HG03378 (cell line): ENCODE measurements around the gene TRPM2.

Experiments used
- ATAC-seq: cut with Tn5 transposase; IDR thresholded peaks from one replicate; pipeline ENCODE4 v1.9.1; 2021; ENCODE audit warnings: mild to moderate bottlenecking, moderate library complexity; ENCODE audit not compliant: unreplicated experiment

TRPM2 gene

DNA sequence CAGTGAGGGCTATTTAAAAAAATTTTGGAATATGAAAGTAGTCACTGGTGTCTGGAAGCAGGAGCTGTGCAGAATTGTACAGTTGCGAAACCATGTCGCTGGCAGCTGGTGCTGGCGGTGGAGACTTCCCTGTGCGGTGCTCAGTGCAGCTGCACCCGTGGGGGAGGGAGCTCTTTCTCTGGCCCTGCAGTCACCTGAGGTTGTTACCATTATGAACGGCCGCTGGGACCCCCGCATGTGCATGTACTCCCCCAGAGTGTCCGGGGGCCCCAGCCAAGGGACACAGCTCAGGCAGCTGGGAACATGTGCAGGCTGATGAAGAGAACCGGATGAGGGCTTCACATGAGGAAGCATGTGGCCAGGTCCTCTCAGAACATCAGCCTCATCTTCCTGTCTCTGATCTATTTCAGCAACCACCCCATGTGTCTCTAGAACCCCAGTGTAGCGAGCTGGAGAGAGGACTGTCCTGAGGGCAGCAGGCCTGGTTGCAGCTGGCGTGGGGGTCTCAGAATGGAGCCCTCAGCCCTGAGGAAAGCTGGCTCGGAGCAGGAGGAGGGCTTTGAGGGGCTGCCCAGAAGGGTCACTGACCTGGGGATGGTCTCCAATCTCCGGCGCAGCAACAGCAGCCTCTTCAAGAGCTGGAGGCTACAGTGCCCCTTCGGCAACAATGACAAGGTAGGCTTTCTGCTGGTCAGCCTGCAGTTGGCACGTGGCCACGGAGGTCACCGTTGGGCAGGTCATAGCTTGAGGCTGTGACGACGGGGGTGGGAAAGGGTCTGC lies at the start of gene TRPM2:
TSS of gene TRPM2 (plus strand) at position 431 of the 780 bp plus-strand sequence. CDS start at position 511, 80 bp downstream.
- no peak for ATAC-seq

DNA sequence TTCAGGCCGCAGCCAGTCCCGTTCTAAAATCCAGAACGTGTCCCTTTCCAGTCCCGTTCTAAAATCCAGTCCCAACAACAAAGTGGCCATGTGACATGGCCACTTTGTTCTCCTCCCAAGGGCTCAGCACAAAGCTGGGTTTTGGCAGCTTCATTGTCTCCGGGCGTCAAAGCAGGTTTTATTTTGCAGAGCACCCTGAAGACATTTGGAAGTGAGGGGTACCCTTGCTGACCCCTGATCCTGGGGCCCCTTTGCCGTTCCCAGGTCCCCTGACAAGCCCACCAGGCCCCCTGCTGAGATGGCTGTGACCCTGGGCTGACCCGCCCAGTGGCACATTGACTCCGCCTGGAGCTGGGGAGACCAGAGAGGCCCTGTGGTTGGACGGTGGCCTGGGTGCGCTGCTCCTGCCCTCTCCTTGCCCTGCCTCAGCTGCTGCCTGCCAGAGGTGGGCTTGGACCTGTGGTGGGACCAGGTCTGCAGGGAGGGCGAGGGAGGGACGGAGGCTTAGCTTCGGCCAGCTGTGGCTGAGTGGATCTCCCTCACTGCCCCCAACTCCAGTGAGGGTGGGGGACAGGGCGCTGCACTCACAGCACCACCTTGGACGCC lies 49.3 kb upstream of the TRPM2 start:
- no peak for ATAC-seq

DNA sequence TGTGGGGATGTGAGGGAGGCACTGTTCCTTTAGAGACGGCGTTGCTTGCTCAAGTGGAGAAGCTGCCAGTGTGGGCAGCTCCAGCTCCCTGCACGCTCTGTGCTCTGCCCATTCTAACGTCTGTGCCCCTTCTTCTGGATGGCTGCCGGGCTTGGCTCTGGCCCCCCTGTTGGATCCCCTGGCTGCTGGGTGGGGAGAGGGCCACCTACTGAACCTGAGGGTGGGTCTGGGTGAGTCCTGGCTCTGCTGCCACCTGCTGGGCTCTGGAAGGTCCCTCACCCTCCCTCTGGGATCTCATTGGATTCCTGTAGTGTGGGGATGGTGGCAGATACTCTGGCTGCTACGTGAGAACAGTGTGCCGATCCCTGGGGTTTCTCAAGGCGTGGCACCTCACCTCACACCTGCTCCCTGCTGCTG lies 48.5 kb upstream of the TRPM2 start:
- no peak for ATAC-seq

DNA sequence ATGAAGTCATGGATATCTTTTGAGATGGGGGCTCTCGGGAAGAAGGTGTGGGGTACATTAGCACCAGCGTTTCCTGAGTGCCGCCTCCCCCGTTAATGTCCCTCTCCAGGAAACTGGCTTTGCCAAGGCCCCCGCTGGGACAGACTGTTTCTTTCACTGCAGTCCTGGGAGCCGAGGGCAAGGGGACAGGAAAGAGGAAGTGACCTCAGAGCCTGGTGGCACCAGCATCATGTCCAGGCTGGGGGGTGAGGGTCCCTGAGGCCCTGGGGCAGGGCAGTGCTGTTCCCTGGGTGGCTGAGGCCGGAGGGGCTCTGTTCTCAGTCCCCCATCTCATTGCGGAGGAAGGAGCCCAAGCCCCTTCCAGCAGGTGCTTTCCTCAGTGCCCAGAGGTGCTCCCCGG lies 47.7 kb upstream of the TRPM2 start:
- ATAC-seq = no peak

DNA sequence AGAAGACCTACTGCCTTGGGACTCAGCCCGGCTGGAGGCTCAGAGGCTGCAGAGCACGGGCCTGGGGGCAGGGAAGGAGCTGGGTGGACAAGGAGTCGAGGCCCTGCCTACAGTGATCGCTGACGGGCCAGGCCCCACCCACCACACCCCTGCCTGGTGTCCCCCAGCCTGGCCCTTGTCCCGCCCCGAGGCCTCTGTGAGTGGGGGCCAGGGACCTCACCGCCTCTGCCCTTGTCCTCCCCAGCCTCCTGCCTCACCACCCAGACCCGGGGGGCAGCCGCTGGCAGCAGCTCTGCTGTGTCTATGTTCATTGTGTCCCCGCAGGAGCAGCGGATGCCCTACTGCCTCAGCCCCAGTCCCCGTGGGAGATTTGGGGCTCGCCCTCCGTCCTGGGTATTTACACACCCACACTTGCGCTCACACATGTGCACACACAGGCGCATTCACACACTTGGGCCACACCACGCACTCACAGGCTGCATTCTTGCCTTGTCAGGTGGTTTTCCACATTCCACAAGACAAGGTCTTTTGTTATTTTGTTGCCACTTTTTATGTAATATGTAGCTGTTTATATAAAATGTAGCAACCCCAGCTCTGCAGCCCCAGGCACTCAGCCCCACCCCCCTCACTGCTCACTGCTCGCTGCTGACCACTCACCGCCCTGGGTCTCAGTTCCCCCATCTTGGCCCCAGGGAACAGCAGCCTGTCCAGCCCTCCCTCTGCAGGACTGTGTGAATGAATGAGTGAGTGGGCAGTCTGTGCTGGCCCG lies 46.3 kb upstream of the TRPM2 start:
- ATAC-seq = no peak

DNA sequence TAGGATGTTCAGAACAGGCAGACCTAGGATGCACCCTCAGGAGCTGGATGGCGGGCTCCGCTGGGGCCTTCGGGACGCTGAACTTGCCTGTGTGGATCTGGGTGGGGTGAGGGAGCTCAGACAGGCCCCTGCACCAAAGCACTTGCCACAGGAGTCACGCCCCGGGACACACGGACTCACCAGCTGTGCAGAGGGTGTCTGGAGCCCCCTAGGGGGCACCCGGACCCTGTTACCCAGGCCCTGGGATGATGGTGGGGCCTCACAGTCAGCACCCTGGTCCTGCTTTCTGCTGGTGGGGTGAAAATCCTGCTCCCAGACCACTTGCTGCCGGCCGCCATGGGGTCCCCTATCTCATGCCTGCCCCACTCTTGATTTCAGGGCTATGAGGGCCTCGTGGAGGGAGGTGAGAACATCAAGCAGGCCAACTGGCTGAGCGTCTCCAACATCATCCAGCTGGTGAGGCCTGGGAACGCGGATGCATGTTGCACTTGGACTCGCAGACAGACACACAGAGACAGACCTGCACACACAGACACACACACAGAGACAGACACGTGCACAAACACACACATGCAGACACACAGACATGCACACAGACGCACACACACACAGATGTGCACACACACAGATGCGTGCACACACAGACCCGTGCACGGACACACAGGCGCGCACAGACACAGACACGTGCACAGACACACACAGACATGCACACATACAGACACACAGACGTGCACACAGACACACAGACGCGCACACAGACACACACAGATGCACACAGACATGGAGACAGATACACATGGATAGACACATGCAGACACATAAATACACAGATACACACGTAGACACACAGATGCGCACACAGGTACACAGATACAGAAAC lies 42.6 kb upstream of the TRPM2 start:
- no peak for ATAC-seq

DNA sequence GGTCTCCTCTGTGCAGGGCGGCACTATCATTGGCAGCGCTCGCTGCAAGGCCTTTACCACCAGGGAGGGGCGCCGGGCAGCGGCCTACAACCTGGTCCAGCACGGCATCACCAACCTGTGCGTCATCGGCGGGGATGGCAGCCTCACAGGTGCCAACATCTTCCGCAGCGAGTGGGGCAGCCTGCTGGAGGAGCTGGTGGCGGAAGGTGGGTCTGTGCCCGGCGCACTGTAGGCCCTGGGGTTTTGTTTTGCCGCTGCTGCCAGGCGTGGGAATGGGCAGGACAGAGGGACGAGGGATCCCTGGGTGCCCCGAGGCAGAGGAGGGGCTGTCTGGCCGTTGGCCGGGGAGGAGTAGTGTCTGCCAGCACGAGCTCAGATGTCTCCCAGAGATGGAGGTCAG lies 41.3 kb upstream of the TRPM2 start:
- no peak for ATAC-seq

DNA sequence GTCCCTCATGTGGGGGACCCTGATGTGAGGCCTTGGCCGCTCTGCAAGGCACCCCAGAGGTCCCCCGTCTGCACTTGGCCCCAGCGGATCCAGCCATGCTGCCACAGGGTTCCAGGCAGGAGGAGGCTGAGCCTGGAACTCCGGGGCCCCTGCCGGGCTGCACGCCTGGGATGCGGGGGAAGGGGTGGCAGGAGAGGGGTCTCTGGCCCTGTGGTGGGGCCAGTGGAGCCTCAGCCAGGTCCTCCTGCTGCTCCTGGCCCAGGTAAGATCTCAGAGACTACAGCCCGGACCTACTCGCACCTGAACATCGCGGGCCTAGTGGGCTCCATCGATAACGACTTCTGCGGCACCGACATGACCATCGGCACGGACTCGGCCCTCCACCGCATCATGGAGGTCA lies 40.7 kb upstream of the TRPM2 start:
- ATAC-seq = no peak

DNA sequence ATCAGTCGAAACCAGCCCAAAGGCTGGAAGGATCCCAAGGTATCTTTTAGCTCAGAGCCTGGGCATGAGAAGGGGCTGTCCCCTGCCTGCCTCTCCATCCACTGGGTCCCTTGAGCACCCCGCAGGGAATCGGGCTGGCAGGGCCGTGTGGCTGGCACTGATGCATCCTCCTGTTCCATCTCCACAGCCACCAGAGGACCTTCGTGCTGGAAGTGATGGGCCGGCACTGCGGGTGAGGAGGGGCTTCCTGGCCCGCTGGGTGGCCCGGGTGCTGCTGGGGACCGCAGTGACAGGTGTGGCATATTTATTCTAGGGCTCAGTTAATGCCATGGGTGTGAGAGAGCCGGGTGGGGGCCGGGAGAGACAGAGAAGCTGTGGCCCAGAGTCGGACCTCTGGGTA lies 40.0 kb upstream of the TRPM2 start:
- no peak for ATAC-seq

DNA sequence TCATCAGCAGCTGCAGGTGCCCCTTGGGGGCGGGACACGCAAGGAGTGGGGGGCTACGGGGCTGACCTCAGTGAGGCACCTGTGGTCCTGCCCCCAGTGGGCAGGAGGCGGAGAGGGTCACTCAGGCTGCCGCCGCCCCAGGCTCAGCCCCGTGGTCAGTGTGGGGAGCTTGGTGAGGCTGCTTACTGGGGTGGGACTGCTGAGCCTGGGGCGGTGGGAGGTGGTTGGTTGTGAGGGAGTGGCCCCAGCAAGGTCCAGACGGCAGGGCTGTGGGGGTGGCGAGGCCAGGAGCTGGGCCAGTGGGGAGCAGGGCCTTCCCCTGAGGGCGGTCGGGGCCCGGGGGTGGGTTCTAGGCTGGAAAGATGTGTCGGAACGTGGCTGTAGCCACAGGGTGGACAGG lies 39.3 kb upstream of the TRPM2 start:
- no peak for ATAC-seq

DNA sequence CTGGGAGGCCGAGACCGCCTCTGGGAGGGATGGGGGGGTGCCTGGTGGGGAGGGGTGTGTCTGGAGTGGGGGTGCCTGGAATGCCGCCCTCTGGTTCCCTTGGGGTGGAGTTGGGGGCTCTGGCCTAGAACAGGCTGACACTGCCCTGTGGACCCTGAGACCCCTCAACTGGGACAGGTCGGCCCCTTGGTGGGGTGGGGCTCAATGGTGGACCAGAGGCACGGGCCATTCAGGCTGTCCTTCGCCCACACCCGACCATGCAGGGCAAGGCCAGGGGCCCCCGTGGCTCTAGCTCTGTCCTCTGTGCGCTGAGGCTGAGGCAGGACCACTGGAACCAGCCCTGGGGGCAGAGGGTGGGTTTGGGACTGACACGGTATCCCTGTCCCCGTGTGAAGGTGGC lies 38.9 kb upstream of the TRPM2 start:
- ATAC-seq = no peak

DNA sequence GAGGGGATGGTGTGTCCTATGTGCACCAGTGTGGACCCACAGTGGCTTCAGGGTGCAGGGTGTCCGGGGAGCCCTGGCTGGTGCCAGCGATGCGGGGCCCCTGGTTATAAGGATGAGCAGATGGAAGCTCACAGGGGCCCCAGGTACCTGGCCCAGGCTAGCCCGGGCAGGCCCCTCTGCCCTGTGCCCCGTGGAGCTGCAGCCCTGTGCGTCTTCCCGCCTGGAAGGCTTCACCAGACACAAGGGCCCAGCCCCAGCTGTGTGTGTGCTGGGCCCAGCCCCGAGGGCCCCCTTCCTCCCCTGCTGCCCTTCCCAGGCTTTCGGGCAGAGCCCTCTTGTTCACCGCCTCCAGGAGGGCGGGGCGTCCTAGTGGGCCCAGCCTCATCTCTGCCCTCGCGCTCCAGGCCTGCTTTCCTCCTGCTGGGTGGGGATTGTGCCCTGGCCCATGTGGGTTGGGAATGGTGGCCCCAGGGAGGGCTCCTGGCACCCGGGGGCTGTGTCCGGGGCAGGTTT lies 37.7 kb upstream of the TRPM2 start:
- ATAC-seq = no peak

DNA sequence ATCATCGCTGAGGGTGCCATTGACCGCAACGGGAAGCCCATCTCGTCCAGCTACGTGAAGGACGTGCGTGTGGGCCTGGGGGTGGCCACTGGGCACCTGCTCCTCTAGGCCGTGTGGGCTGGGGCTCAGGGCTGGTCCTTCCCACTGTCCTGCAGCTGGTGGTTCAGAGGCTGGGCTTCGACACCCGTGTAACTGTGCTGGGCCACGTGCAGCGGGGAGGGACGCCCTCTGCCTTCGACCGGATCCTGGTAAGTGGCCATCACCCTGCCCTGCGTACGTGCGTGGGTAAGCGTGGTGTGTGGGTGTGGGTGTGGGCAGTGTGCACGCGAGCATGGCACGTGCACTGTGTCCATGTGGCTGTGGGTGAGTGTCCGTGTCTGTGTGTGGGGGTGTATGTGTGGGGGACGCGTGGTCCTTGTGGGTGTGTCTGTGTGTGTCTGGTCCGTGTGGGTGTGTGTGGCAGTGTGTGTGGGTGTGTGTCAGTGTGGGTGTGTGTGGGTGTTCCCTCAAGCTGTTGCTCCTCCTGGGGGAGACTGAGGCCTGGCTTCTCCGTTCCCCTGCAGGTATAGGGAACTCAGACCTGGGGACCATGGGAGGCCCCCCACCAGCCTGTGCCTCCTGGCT lies 37.0 kb upstream of the TRPM2 start:
- ATAC-seq = no peak

DNA sequence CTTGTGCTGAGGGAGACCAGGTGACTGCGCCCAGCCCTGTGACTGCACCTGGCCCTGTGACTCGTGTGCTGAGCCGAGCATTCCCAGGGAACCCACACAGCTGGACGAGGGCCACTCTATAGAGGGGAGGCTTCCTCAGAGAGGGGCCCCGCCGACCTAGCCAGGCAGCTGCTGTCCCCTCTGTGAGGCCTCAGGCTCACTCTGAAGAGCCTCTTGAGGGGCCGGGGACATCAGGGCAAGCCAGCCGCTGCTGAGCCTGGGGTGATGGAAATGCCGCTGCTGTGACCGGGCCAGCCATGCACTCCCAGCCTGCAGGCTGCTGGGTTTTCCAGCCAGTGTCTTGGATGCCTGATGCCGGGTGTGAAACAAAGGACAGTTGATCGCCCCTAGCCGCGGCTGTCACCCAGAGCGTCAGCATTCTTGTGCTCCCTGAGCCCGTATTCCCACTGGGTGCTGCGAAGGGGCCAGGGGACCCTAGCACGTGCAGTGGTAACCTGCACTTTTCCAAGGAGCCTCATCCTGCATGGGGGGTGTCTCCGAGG lies 36.1 kb upstream of the TRPM2 start:
- no peak for ATAC-seq

DNA sequence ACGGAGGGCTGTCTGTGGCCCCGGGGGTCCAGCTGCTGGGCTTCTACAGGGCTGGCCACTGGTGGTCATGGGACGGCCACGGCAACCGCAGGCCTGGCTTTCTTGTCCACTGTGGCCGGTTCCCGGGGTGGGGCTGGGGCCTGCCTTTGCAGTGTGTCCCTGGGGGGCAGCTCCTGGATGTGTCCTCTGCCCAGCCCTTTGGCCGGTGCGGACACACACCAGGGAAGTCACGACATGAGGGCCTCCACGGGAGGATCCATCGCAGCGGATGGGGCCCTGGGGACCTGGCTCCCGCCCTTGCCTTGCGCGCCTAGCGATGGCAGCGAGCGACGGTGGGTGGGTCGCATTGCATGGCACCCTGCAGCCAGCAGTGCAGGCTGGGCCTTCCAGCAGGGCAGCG lies 35.5 kb upstream of the TRPM2 start:
- no peak for ATAC-seq

DNA sequence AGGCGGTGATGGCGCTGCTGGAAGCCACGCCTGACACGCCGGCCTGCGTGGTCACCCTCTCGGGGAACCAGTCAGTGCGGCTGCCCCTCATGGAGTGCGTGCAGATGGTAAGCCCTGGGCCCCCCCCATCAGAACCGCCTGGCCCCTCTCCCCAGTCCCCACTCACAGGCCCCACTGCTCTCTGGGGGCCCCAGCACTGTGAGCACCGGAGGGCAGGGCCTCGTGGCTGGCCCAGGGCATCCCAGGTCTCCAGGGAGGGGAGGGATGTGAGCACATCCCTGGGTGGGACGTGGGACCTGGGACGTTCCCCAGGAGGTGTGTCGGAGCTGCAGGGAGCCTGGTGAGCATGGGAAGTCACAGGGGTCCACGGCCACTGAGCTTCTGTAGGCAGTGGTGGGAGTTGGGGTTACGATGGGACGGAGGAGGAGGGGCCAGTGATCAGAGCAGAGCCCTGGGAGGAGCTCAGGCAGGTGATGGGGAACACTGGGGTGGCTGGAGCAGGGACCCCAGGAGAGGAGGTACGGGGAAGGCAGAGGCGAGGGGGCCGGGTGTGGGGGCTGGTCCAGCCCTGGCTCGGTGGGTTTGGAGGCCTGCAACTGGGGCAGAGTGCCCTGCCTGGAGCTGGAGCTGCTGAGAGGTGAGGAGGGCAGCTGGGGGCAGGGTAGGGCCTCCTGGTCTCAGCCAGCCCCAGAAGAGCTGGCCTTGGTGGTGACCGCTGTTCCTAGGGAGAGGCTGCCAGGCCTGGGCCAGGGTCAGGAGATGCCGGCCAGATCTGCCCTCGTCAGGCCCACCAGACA lies 34.7 kb upstream of the TRPM2 start:
- no peak for ATAC-seq

DNA sequence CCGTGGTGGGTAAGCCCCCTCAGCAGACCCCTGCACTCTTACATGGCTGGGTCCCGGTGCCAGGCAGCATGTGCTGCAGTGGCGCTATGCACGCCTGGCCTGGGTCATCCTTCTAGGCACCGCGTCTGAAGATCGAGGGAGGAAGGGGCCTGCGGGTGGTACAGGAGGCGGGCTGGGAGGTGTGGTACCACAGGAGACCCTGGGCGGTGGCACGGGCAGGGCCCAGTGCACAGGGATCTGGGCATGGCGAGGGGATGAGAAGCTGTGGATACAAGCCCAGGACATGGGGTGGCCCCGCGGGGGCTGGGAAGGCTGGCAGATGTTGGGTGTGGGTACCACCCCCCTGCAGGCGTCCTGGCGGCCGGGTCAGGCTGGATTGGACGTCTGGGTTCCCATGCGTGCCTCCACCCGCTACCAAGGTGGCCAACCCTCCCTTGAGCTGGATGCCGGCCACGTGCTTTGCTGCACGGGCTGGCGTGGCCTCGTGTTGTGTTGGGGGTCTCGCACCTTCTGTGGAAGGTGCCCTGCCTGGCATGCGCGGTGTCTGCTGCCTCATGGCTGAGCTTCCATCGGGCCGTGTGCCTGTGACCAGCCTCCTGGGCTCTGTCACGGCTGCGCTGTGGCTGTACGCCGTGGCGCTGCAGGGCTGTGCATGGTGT lies 33.9 kb upstream of the TRPM2 start:
- no peak for ATAC-seq

DNA sequence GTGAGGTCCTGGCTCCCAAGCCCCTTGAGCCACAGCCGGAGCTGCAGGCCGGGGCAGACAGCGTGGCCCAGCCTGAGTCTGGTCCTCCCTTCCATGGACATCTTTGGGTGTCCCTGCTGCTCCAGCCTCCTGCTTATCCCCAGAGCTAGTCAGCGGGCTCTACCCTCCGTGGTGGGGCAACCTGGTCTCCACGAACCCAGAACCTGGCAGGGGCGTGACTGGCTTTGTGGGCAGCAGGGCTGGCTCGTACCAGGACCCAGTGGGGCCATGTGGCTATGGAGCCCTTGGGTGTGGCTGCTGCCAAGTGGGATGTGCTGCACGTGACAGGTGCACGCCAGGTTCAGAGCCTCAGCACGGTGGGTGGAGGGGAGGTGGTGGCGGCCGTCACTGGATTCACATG lies 32.6 kb upstream of the TRPM2 start:
- no peak for ATAC-seq
